HepG2 (cell line): Measurements from ENCODE around the gene STK32C. TPM values are rescaled to one million over a fixed set of nuclear protein-coding genes. Genes with fewer than 3 reads are reported as not detected.

ENCODE experiments used
- ATAC-seq: fragments of 200-7000 bp; cut with Tn5 transposase; 3 replicates; pipeline ENCODE4 v1.9.1; 2020; ENCODE audit warnings: mild to moderate bottlenecking, moderate library complexity
- BruUV-seq: library from RNA; stranded (reverse); fragments of 400-500 nt; replicated peaks from 2 replicates; lab custom pipeline; 2021; lab: Mats Ljungman, UMichigan
- CTCF ChIA-PET: fragments of 300-600 bp; formaldehyde crosslinking; extraction: SDS; loops from one replicate; lab custom pipeline; 2021; ENCODE audit warnings: low total read pairs, inconsistent platforms, low intra/inter-chr PET ratio; lab: Yijun Ruan, JAX
- POLR2A ChIA-PET: fragments of 350-600 bp; sonication (Branson Sonifier 250); formaldehyde crosslinking; loops from one replicate; lab custom pipeline; 2020; ENCODE audit warnings: antibody characterized with exemption, inconsistent platforms; lab: Yijun Ruan, JAX
- DNase-seq: peaks from one replicate; pipeline ENCODE4 v3.0.0-alpha.2; 2015; ENCODE audit warnings: low spot score
- FAIRE-seq: peaks from 3 replicates; lab custom pipeline; 2011; peaks lifted over from hg19 to GRCh38; lab: Jason Lieb, UNC
- H2AFZ ChIP-seq: one replicate; pipeline ENCODE4 v1.6.1; 2011; ENCODE audit warnings: low read length, inconsistent platforms
- H3K27ac ChIP-seq: fragments of 300-600 bp; 3 replicates; pipeline ENCODE4 v1.8.0; 2011; ENCODE audit warnings: mixed run types, mild to moderate bottlenecking, mixed read lengths, low read length, inconsistent platforms; ENCODE audit not compliant: insufficient read depth; ENCODE audit errors: extremely low read length
- H3K27me3 ChIP-seq, 2 experiments: fragments of 200-600 bp in 1 of 2; 2 replicates in 1 of 2; 3 replicates in 1 of 2; pipeline versions ENCODE4 v1.6.0 to v1.8.0; 2011; ENCODE audit warnings: low read length in 2 of 2, mild to moderate bottlenecking in 2 of 2, moderate library complexity in 2 of 2, inconsistent platforms in 1 of 2; ENCODE audit not compliant: insufficient read depth in 2 of 2, control insufficient read depth in 1 of 2
- H3K36me3 ChIP-seq, 2 experiments: fragments of 200-600 bp in 1 of 2; replicated peaks in 1 of 2; 2 replicates in 1 of 2; 3 replicates in 1 of 2; pipeline versions ENCODE4 v1.5.1 to v1.8.0; 2011; ENCODE audit warnings: low read length in 2 of 2, inconsistent platforms in 1 of 2; ENCODE audit not compliant: insufficient read depth in 2 of 2, control insufficient read depth in 1 of 2
- H3K4me1 ChIP-seq: 2 replicates; pipeline ENCODE4 v1.5.1; 2012; ENCODE audit warnings: low read length, inconsistent platforms; ENCODE audit not compliant: insufficient read depth
- H3K4me2 ChIP-seq: 2 replicates; pipeline ENCODE4 v1.6.0; 2011; ENCODE audit warnings: low read depth, low read length, inconsistent platforms
- H3K4me3 ChIP-seq, 3 experiments: fragments of 200-600 bp in 1 of 3; sonication (generic), shearing (Covaris generic) in 1 of 3; replicated peaks in 1 of 3; 2 replicates each; pipeline ENCODE4 v1.5.1; 2011 to 2016; ENCODE audit warnings: low read length in 3 of 3, inconsistent platforms in 2 of 3, low read depth in 2 of 3, mild to moderate bottlenecking in 2 of 3, control low read depth in 1 of 3, mixed read lengths in 1 of 3; ENCODE audit not compliant: insufficient read depth in 1 of 3
- H3K79me2 ChIP-seq: one replicate; pipeline ENCODE4 v1.6.1; 2011; ENCODE audit warnings: low read length, inconsistent platforms; ENCODE audit not compliant: insufficient read depth
- H3K9ac ChIP-seq: 2 replicates; pipeline ENCODE4 v1.6.0; 2011; ENCODE audit warnings: mild to moderate bottlenecking, low read depth, low read length, inconsistent platforms; ENCODE audit not compliant: insufficient read depth
- H3K9me3 ChIP-seq: 2 replicates; pipeline ENCODE4 v1.5.1; 2012; ENCODE audit warnings: mild to moderate bottlenecking, low read length
- H4K20me1 ChIP-seq: 2 replicates; pipeline ENCODE4 v1.6.0; 2011; ENCODE audit warnings: inconsistent platforms, mild to moderate bottlenecking, low read length, moderate library complexity; ENCODE audit not compliant: insufficient read depth
- AHR ChIP-seq: IDR thresholded peaks from 2 replicates; pipeline ENCODE4 v1.6.1; 2018; ENCODE audit warnings: missing genetic modification reagents, missing compliant biosample characterization
- NFYB ChIP-seq: sonication (generic); formaldehyde crosslinking; IDR thresholded peaks from 2 replicates; pipeline ENCODE4 v1.4.0; 2020; ENCODE audit warnings: missing genetic modification reagents
- STAT6 ChIP-seq: sonication (generic); formaldehyde crosslinking; IDR thresholded peaks from 2 replicates; pipeline ENCODE4 v1.4.0; 2020; ENCODE audit warnings: missing genetic modification reagents, mild to moderate bottlenecking, borderline replicate concordance
- ZNF30 ChIP-seq: sonication (generic); formaldehyde crosslinking; IDR thresholded peaks from 2 replicates; pipeline ENCODE4 v1.5.0; 2020; ENCODE audit warnings: mild to moderate bottlenecking, missing genetic modification reagents
- ZNF468 ChIP-seq: sonication (generic); formaldehyde crosslinking; IDR thresholded peaks from 2 replicates; pipeline ENCODE4 v1.8.0; 2022; ENCODE audit warnings: mild to moderate bottlenecking, moderate library complexity, missing genetic modification reagents
- ZNF747 ChIP-seq: sonication (generic); formaldehyde crosslinking; IDR thresholded peaks from 2 replicates; pipeline ENCODE4 v1.8.1; 2023; ENCODE audit warnings: missing genetic modification reagents, mild to moderate bottlenecking, borderline replicate concordance
- WGBS: methylation state at CpG from one replicate; pipeline ENCODE4 v1.1.6; 2017; ENCODE audit warnings: low lambda C conversion rate; 5-methylcytosine and 5-hydroxymethylcytosine counted together
- in situ Hi-C: cut with HindIII; loops from 2 replicates; pipeline ENCODE4 v1.10.0; 2017; ENCODE audit warnings: low pct_unique_long_range_greater_than_20kb; ENCODE audit not compliant: extremely low pct_ligation_motif_present
- intact Hi-C: fragments of 100-400 bp; cut with micrococcal nuclease; formaldehyde crosslinking; loops from one replicate; pipeline ENCODE4 v1.10.0; 2022; ENCODE audit not compliant: unreplicated experiment
- polyA plus RNA-seq, 8 experiments: library from polyadenylated mRNA; depleted of rRNA in 3 of 8; stranded (reverse) in 7 of 8; unstranded in 1 of 8; fragments of >200 nt; fragmentation: Illumina TruSeq in 4 of 8; extraction: Trizol in 4 of 8; gene quantifications; 2 replicates each; pipeline versions ENCODE4 v1.2.1 to v1.2.3, GENCODE V29; 2011 to 2016; ENCODE audit warnings: low read depth in 4 of 8, missing spikeins in 1 of 8, mixed read lengths in 1 of 8; ENCODE audit not compliant: insufficient read depth in 1 of 8
- total RNA-seq, 5 experiments: library from RNA; depleted of rRNA; stranded (reverse); fragments of >200 nt; fragmentation: Illumina TruSeq; extraction: Trizol; gene quantifications; 2 replicates each; pipeline ENCODE4 v1.2.3, GENCODE V29; 2016; ENCODE audit warnings: low read depth in 1 of 5
- TF ChIP-seq, protein P1 (sequence below): sonication (generic); formaldehyde crosslinking; IDR thresholded peaks from one replicate; pipeline ENCODE4 v1.5.1; 2020; ENCODE audit warnings: mild to moderate bottlenecking, missing genetic modification reagents; ENCODE audit errors: not compliant biosample characterization

The STK32C gene
- total and polyA plus RNA-seq, 2 of the 13 experiments (the other 11 are each of a cell fraction or from before 2014, with no cell fraction given) = 10.9 to 19.4 TPM

DNA sequence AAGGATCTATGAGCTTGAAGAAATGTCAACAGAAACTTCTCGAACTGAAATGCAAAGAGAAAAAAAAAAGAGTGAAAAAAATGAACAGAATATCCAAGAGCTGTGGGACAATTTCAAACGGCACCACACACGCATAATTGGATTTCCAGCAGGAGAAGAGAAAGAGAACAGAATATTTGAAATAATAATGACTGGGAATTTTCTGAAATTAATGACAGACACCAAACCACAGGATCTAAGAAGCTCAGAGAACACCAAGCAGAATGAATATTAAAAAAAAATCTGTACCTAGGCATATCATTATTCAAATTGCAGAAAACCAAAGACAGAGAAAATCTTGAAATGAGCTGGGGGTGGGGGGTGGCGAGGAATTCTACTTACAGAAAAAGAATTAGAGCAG, 93.8 kb downstream of the STK32C start:
- FAIRE-seq (no peak), DNase-seq (no peak), ATAC-seq (no peak)
- no peak overlapping the region for H2AFZ ChIP-seq
- POLR2A ChIA-PET = no interaction called here
- no peak overlapping the region for H3K4me3 ChIP-seq
- intact Hi-C loops (no loop called here), in situ Hi-C loops (no loop called here)
- H3K9ac ChIP-seq = no peak overlapping the region
- H3K27me3 ChIP-seq = no peaks in the 10 kb centered on the region
- CTCF ChIA-PET = no interaction called here
- no peaks in the 10 kb centered on the region for H3K79me2 ChIP-seq
- peaks cover 10% of the 10 kb centered on the region; the same call in 1 of the 2 replicates for H3K4me1 ChIP-seq
- H3K9me3 ChIP-seq = peaks cover 12% of the 10 kb centered on the region
- H3K36me3 ChIP-seq = no peaks in the 10 kb centered on the region
- no peak overlapping the region for H3K4me2 ChIP-seq
- no TSS peak for BruUV-seq
- 70% methylated on average over 4 of the region's 4 CpGs for WGBS
- H3K27ac ChIP-seq = no peak overlapping the region
- TF ChIP-seq AHR (no peak), STAT6 (CRISPR knock-in tag) (no peak), NFYB (CRISPR knock-in tag) (no peak), ZNF747 (no peak)
- H4K20me1 ChIP-seq = no peaks in the 10 kb centered on the region

GRCh38 chr10:132212816-132213215, 94.9 kb downstream of the STK32C start:
- H4K20me1 ChIP-seq = no peaks in the 10 kb centered on the region
- intact Hi-C loops = no loop called here
- no peak overlapping the region for H3K4me3 ChIP-seq
- H3K9me3 ChIP-seq = peaks cover 12% of the 10 kb centered on the region
- peaks cover 10% of the 10 kb centered on the region; the same call in 1 of the 2 replicates for H3K4me1 ChIP-seq
- H3K79me2 ChIP-seq = no peaks in the 10 kb centered on the region
- BruUV-seq = no TSS peak
- no peak overlapping the region for H3K9ac ChIP-seq
- POLR2A ChIA-PET = no interaction called here
- H2AFZ ChIP-seq = no peak overlapping the region
- no peak overlapping the region for H3K27ac ChIP-seq
- WGBS = 86% methylated on average over 6 of the region's 9 CpGs
- CTCF ChIA-PET = no interaction called here
- FAIRE-seq = no peak
- no peaks in the 10 kb centered on the region for H3K36me3 ChIP-seq
- no peaks in the 10 kb centered on the region for H3K27me3 ChIP-seq
- DNase-seq = no peak
- H3K4me2 ChIP-seq = no peak overlapping the region
- in situ Hi-C loops = no loop called here
- ATAC-seq = no peak
- TF ChIP-seq, protein P1, sequence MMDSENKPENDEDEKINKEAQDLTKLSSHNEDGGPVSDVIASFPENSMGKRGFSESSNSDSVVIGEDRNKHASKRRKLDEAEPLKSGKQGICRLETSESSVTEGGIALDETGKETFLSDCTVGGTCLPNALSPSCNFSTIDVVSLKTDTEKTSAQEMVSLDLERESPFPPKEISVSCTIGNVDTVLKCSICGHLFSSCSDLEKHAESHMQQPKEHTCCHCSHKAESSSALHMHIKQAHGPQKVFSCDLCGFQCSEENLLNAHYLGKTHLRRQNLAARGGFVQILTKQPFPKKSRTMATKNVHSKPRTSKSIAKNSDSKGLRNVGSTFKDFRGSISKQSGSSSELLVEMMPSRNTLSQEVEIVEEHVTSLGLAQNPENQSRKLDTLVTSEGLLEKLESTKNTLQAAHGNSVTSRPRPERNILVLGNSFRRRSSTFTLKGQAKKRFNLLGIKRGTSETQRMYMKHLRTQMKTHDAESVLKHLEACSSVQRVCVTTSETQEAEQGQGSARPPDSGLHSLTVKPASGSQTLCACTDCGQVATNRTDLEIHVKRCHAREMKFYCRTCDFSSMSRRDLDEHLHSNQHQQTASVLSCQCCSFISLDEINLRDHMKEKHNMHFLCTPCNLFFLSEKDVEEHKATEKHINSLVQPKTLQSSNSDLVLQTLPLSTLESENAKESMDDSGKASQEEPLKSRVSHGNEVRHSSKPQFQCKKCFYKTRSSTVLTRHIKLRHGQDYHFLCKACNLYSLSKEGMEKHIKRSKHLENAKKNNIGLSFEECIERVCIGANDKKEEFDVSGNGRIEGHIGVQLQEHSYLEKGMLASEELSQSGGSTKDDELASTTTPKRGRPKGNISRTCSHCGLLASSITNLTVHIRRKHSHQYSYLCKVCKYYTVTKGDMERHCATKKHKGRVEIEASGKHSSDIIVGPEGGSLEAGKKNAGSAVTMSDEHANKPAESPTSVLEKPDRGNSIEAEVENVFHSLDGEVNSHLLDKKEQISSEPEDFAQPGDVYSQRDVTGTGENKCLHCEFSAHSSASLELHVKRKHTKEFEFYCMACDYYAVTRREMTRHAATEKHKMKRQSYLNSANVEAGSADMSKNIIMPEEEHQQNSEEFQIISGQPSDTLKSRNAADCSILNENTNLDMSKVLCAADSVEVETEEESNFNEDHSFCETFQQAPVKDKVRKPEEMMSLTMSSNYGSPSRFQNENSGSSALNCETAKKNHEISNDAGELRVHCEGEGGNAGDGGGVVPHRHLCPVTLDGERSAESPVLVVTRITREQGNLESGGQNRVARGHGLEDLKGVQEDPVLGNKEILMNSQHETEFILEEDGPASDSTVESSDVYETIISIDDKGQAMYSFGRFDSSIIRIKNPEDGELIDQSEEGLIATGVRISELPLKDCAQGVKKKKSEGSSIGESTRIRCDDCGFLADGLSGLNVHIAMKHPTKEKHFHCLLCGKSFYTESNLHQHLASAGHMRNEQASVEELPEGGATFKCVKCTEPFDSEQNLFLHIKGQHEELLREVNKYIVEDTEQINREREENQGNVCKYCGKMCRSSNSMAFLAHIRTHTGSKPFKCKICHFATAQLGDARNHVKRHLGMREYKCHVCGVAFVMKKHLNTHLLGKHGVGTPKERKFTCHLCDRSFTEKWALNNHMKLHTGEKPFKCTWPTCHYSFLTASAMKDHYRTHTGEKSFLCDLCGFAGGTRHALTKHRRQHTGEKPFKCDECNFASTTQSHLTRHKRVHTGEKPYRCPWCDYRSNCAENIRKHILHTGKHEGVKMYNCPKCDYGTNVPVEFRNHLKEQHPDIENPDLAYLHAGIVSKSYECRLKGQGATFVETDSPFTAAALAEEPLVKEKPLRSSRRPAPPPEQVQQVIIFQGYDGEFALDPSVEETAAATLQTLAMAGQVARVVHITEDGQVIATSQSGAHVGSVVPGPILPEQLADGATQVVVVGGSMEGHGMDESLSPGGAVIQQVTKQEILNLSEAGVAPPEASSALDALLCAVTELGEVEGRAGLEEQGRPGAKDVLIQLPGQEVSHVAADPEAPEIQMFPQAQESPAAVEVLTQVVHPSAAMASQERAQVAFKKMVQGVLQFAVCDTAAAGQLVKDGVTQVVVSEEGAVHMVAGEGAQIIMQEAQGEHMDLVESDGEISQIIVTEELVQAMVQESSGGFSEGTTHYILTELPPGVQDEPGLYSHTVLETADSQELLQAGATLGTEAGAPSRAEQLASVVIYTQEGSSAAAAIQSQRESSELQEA = no peak
- no peak for TF ChIP-seq ZNF30 (CRISPR knock-in tag)
- no peak for TF ChIP-seq ZNF468
